Stimulated activated CD4-positive, alpha-beta T cell treated with anti-CD3 and anti-CD28 coated beads, Interleukin-15, amount 100 ng/mL, for 48 hours (primary cell): ENCODE results near the gene SIKE1.
"Not testable (repeated sequence)": the region's sequence is repeated elsewhere in the genome, so short reads cannot be mapped to it uniquely, and the experiment has no call there.

Experiments
- DNase-seq, 2 donors: peaks; one replicate each; pipeline ENCODE4 v3.0.0-alpha.2; 2020; ENCODE audit warnings: low read depth in 2 of 2

The SIKE1 gene

GRCh38 chr1:114780344-114781226, at the start of gene SIKE1:
Gene SIKE1 (minus strand): TSS chr1:114780685. CDS start chr1:114780607, 78 bp downstream.
- peak; percentile 90 to 92 for DNase-seq

GRCh38 chr1:114830075-114830474, 49.6 kb upstream of the SIKE1 start:
- not testable (repeated sequence) for DNase-seq

- no peak for DNase-seq
Measured at GRCh38 chr1:114828251-114828650, 47.8 kb upstream of the SIKE1 start.

GRCh38 chr1:114821978-114822377, 41.5 kb upstream of the SIKE1 start:
- DNase-seq: no peak

GRCh38 chr1:114820392-114820791, 39.9 kb upstream of the SIKE1 start:
- no peak for DNase-seq

GRCh38 chr1:114819869-114820268, 39.4 kb upstream of the SIKE1 start:
- DNase-seq: no peak

GRCh38 chr1:114804449-114804848, 24.0 kb upstream of the SIKE1 start:
- not testable (repeated sequence) for DNase-seq

- no peak for DNase-seq
Measured at GRCh38 chr1:114803001-114803400, 22.5 kb upstream of the SIKE1 start.

- no peak for DNase-seq
Measured at GRCh38 chr1:114794038-114794437, 13.6 kb upstream of the SIKE1 start.

GRCh38 chr1:114790581-114790980, 10.1 kb upstream of the SIKE1 start:
- not testable (repeated sequence) for DNase-seq

- DNase-seq: not testable (repeated sequence)
Measured at GRCh38 chr1:114786440-114786839, 6.0 kb upstream of the SIKE1 start.

GRCh38 chr1:114782476-114782875, 2.0 kb upstream of the SIKE1 start:
- DNase-seq: no peak

- no peak for DNase-seq
Measured at GRCh38 chr1:114779722-114780121, 763 bp downstream of the SIKE1 start.

- not testable (repeated sequence) for DNase-seq
Measured at GRCh38 chr1:114776726-114777125, 3.8 kb downstream of the SIKE1 start.

GRCh38 chr1:114771992-114772391, 8.5 kb downstream of the SIKE1 start:
- DNase-seq: no peak

- DNase-seq: no peak
Measured at GRCh38 chr1:114770989-114771388, 9.5 kb downstream of the SIKE1 start.

GRCh38 chr1:114764689-114765088, 15.8 kb downstream of the SIKE1 start:
- DNase-seq: no peak

GRCh38 chr1:114758256-114758832, 22.1 kb downstream of the SIKE1 start:
- DNase-seq: no peak

- DNase-seq: peak; percentile 92 to 94
Measured at GRCh38 chr1:114757455-114758255, 22.8 kb downstream of the SIKE1 start, which contains the start of gene CSDE1. Gene CSDE1 (minus strand): TSS chr1:114757984. CDS start chr1:114739890, 18,094 bp downstream.

- no peak for DNase-seq
Measured at GRCh38 chr1:114756949-114757454, 23.5 kb downstream of the SIKE1 start.

- DNase-seq: no peak
Measured at GRCh38 chr1:114756009-114756892, 24.2 kb downstream of the SIKE1 start.
